MG63 (cell line): ENCODE data around the gene CLIP3. TPM values are rescaled to one million over a fixed set of nuclear protein-coding genes. Genes with fewer than 3 reads are reported as not detected.
"Not testable (repeated sequence)": the region's sequence is repeated elsewhere in the genome, so short reads cannot be mapped to it uniquely, and the experiment has no call there.

Experiments used
- DNase-seq: peaks from one replicate; pipeline ENCODE4 v3.0.0-alpha.2; 2020
- H3K27me3 ChIP-seq: fragments of 250-450 bp; sonication (Bioruptor Pico); 2 replicates; pipeline ENCODE4 v1.5.1; 2020; ENCODE audit warnings: mild to moderate bottlenecking, moderate library complexity
- H3K36me3 ChIP-seq: fragments of 250-450 bp; sonication (Bioruptor Pico); 2 replicates; pipeline ENCODE4 v1.5.1; 2020; ENCODE audit warnings: mild to moderate bottlenecking, moderate library complexity
- H3K4me3 ChIP-seq: fragments of 250-450 bp; sonication (Bioruptor Pico); 2 replicates; pipeline ENCODE4 v1.5.1; 2020; ENCODE audit warnings: mild to moderate bottlenecking, moderate library complexity
- H3K9me3 ChIP-seq: fragments of 250-450 bp; sonication (Bioruptor Pico); 2 replicates; pipeline ENCODE4 v1.5.1; 2020; ENCODE audit warnings: mild to moderate bottlenecking, moderate library complexity
- total RNA-seq: library from RNA; depleted of rRNA; stranded (reverse); fragments of >200 nt; shearing (Covaris generic); gene quantifications from 2 replicates; pipeline ENCODE4 v1.2.3, GENCODE V29; 2014; ENCODE audit warnings: low replicate concordance; rRNA removed

CLIP3 gene, protein sequence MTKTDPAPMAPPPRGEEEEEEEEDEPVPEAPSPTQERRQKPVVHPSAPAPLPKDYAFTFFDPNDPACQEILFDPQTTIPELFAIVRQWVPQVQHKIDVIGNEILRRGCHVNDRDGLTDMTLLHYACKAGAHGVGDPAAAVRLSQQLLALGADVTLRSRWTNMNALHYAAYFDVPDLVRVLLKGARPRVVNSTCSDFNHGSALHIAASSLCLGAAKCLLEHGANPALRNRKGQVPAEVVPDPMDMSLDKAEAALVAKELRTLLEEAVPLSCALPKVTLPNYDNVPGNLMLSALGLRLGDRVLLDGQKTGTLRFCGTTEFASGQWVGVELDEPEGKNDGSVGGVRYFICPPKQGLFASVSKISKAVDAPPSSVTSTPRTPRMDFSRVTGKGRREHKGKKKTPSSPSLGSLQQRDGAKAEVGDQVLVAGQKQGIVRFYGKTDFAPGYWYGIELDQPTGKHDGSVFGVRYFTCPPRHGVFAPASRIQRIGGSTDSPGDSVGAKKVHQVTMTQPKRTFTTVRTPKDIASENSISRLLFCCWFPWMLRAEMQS
- not detected in 2 replicates for total RNA-seq

DNA sequence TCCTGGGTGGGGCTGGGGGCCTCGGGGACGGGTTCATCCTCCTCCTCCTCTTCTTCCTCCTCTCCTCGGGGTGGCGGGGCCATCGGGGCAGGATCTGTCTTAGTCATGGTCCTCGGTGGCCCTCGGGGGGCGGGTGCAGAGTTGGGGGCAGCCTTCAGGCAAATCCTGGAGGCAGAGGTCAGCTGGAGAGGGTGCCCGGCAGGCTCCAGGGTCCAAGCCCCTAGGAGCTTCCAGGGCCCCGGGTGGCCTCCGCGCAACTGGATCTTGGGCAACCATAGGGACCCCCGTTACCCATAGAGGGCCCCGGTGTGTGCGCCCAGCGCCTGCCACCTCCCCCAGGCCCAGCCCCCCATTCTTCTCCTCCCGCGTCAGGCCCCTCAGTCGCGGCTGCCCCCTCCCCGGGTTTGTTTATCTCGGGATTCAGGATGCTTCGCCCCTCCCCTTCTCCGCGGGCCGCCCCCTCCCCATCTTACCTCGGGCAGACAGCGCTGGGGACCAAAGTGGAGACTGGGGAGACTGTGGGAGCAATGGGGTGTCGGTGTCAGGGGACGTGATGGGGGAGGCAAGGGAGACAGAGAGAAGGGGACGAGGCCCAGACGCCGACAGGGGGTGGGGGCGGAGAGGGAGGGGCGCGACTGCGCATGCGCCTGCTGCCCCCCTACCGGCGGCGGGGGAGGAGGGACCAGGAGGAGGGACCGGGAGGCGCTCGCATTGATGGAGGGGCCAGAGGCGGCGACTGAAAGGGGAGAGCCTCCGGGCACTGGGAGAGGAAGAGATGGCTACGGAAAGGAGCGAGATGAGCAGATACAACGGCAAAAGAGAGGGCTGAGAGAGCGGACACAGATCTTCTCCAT, at the start of gene CLIP3:
Gene CLIP3 (minus strand): TSS at position 623 of the 854 bp plus-strand sequence. CDS start 516 bp downstream, at position 107.
- no peak within 1 kb of the TSS for H3K4me3 ChIP-seq
- DNase-seq, result no peak

DNA sequence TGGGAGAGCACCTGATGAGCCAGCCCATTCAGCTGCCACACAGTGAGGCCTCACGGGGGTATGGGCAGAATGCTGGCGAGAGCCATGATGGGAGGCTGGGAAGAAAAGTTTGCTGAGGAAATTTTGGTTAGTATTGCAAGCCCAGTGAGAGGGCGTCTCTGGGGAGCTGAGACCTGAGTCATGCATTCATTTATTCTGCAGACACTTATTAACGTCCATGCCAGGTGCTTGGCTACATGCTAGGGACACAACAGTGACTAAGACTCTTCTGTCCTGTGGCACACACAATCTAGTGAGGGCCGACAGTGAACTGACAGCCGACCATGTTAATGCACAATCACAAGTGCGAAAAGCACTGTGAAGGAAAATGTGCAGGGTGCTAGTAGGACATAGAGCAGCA, 49.2 kb upstream of the CLIP3 start:
- DNase-seq, result no peak
- Histone ChIP-seq H3K9me3 (no peaks in the 10 kb centered on the region), H3K27me3 (no peaks in the 10 kb centered on the region), H3K4me3 (no peak overlapping the region), H3K36me3 (peaks cover 59% of the 10 kb centered on the region)

More for the DNA sequence above, at the start of gene CLIP3:
- Histone ChIP-seq H3K27me3 (no peaks in the 10 kb centered on the region), H3K9me3 (no peaks in the 10 kb centered on the region), H3K36me3 (no peaks in the 10 kb centered on the region; the same call in 1 of the 2 replicates)

DNA sequence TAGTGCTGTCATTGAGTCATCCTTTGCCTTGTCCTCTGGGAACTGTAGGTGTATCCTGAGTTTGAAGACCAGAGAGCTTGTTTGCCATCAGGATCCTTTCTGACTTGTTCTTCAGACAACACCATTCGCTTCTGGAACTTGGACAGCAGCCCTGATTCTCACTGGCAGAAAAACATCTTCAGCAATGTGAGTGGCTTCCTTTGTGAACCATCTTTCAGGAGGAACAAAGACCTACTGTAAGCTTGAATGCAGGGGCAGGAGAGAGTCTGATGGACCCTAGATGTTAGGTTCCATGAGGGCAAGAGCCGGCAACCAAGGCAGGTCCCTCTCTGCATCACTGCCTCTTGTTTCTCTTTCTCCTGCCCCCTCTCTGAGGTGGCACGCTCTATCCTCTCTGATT, 48.7 kb upstream of the CLIP3 start:
- no peaks in the 10 kb centered on the region for H3K27me3 ChIP-seq
- peaks cover 54% of the 10 kb centered on the region for H3K36me3 ChIP-seq
- no peak overlapping the region for H3K4me3 ChIP-seq
- no peak for DNase-seq
- H3K9me3 ChIP-seq, result no peaks in the 10 kb centered on the region

DNA sequence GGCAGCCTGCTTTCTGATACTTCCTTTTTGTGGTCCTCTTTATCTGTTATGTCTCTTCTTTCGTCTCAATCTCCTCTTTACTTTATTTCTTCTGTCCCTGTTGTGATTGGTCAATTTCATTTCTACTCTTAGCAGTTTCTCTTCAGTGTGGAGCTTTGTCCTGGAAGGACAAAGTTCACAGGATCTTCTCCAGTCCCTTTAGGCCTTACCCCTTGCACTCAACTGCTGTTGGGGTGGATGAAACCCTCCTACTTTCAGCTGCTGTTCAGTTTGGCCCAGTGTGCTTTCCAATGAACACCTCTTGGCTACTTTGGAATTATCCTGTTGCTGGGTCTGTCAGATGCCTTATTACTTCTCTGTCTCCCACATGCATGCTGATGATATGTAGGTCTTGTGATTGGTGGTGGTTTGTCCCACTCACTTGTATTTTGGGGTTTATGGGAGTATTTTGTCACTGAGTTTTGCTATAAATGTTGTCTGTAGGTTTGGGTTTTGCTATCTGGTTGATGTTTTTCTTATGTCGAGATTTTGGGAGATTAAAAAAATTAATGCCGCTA, 46.8 kb upstream of the CLIP3 start:
- DNase-seq, result no peak
- Histone ChIP-seq H3K27me3 (no peaks in the 10 kb centered on the region), H3K36me3 (peaks cover 49% of the 10 kb centered on the region), H3K9me3 (no peaks in the 10 kb centered on the region), H3K4me3 (no peak overlapping the region)

DNA sequence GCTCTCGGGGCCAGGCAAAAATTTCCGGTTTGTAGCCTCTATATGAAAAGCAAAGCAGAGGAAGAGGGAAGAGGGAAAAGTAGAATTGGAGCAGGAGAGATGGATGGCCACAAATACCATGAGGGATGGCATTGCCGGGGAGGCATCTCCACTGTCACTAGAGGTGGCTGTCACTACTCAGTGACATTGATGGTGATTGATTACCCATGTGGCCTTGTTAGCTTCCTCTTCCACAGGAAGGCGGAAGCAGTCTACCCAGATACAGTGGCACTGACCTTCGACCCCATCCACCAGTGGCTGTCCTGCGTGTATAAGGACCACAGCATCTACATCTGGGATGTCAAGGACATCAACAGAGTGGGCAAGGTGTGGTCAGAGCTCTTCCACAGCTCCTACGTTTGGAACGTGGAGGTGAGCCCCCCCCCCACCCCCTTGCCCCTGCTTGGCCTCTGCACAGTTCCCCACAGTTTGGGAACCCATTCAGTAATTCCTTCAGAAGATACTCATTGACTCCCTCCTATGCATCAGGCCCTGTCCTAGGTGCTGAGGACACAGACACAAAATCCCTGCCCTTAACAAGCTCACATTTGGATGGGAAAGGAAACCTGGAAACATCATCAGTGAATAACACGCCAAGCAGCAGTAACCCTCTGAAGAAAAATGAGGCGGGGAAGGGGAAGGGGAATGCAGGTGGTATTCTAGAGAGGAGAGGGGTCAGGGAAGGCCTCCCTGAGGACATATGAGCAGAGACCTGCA, 40.6 kb upstream of the CLIP3 start:
- peaks cover 35% of the 10 kb centered on the region for H3K36me3 ChIP-seq
- no peaks in the 10 kb centered on the region for H3K9me3 ChIP-seq
- no peak overlapping the region for H3K4me3 ChIP-seq
- no peaks in the 10 kb centered on the region for H3K27me3 ChIP-seq
- no peak for DNase-seq

DNA sequence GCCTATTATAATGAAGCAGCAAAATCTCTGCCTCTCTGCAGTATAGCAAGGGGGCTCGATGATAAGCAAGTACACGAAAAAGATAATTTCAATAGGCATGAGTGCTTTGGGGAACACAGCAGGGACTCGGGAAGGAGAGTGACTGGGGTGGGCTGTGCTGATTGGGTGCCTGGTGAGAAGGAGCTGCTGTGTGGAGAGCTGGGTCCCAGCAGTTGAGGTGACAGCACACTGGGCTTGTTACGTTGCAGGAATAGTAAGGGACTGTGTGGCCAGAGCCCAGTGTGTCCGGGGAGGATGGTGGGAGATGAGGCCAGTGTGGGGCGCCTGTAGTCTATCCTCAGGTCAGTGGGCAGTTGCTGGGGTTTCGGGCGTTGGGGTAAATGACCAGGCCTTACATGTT, 39.4 kb upstream of the CLIP3 start:
- Histone ChIP-seq H3K4me3 (no peak overlapping the region), H3K36me3 (peaks cover 43% of the 10 kb centered on the region), H3K27me3 (no peaks in the 10 kb centered on the region), H3K9me3 (no peaks in the 10 kb centered on the region)
- no peak for DNase-seq

DNA sequence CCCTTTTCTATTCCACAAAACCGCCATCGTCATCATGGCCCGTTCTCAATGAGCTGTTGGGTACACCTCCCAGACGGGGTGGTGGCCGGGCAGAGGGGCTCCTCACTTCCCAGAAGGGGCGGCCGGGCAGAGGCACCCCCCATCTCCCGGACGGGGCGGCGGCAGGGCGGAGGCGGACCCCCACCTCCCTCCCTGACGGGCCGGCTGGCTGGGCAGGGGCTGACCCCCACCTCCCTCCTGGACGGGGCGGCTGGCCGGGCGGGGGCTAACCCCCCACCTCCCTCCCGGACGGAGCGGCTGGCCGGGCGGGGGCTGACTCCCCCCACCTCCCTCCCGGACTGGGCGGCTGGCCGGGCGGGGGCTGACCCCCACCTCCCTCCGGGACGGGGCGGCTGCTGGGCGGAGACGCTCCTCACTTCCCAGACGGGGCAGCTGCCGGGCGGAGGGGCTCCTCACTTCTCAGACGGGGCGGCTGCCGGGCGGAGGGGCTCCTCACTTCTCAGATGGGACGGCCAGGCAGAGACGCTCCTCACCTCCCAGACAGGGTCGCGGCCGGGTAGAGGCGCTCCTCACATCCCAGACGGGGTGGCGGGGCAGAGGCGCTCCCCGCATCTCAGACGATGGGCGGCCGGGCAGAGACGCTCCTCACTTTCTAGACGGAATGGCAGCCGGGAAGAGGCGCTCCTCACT, 36.3 kb upstream of the CLIP3 start:
- not testable (repeated sequence) for H3K27me3 ChIP-seq, H3K9me3 ChIP-seq, H3K4me3 ChIP-seq, DNase-seq
- H3K36me3 ChIP-seq, result peaks cover 53% of the 10 kb centered on the region

DNA sequence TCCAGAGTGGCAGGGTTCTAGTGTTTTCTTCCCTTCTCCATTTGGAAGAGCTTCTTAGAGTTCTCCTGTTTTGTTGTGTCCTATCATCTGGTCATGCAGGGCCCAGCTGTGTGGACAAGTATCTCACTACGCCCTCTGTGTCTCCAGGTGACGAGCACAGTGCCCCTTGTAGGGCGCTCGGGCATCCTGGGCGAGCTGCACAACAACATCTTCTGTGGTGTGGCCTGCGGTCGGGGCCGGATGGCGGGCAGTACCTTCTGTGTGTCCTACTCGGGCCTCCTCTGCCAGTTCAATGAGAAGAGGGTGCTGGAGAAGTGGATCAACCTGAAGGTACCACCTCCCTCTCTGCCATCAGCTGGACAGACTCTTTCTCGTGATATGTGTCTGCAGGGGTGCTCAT, 35.0 kb upstream of the CLIP3 start:
- no peaks in the 10 kb centered on the region for H3K27me3 ChIP-seq
- no peak for DNase-seq
- peaks cover 49% of the 10 kb centered on the region for H3K36me3 ChIP-seq
- no peak overlapping the region for H3K4me3 ChIP-seq
- H3K9me3 ChIP-seq, result no peaks in the 10 kb centered on the region

DNA sequence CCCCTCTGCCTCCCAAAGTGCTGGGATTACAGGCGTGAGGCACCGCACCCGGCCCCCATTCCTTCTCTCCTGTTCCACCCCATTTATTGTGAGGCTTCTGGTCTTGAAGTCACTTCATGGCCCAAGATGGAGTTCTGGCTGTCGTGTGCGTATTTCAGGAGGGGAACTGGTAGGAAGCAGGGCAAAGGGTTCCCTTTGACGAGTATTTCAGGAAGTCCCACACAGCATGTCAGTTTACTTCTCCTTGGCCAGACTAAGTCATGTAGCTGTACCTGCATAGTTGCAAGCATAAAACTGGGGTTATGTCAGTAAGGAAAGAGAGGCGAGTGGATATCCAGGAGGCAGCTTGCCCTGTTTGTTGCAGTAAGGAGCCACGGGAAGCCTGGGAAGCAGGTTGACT, 32.2 kb upstream of the CLIP3 start:
- Histone ChIP-seq H3K27me3 (no peaks in the 10 kb centered on the region), H3K36me3 (peaks cover 48% of the 10 kb centered on the region), H3K4me3 (no peak overlapping the region), H3K9me3 (no peaks in the 10 kb centered on the region)
- no peak for DNase-seq

DNA sequence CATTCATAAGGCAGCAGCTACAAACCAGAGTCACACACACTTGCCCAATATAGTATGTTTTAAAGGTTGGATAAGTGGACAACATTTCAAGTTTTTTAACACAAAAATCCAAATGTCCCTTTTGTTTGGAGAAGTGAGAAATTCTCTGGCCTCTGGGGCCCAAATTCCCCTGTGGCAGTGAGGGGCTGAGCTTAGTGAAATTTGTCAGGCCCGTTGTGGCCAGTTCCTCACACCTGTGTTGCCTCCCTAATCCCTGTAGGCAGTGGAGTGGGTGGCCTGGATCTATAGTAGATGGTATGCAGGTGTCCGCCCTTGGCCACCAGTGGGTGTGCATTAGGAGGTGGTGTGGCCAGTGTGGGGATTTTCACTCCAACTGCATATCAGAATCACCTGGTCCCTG, 28.7 kb upstream of the CLIP3 start:
- Histone ChIP-seq H3K9me3 (no peaks in the 10 kb centered on the region), H3K36me3 (peaks cover 43% of the 10 kb centered on the region), H3K27me3 (no peaks in the 10 kb centered on the region), H3K4me3 (no peak overlapping the region)
- DNase-seq, result no peak

DNA sequence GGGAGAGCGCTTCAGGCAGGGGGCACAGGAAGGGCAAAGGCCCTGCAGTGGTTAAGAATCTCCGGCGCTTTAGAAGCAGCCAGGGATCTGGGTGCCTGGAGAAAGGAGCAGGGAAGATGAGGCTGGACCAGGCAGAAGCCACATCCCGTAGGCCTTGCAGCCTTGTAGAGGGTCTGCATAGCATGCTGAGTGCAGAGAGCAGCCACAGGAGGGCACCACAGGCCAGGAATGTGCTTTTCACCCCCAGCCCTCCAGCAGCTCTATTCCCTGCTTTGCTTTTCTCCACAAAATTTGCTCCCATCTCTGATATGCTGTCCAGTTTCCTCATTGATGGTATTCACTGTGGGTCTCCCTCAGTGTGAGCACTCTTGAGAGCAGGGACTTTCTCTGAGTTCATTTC, 27.8 kb upstream of the CLIP3 start:
- DNase-seq, result peak; percentile 30
- Histone ChIP-seq H3K4me3 (no peak overlapping the region), H3K27me3 (no peaks in the 10 kb centered on the region), H3K9me3 (no peaks in the 10 kb centered on the region), H3K36me3 (peaks cover 35% of the 10 kb centered on the region)

DNA sequence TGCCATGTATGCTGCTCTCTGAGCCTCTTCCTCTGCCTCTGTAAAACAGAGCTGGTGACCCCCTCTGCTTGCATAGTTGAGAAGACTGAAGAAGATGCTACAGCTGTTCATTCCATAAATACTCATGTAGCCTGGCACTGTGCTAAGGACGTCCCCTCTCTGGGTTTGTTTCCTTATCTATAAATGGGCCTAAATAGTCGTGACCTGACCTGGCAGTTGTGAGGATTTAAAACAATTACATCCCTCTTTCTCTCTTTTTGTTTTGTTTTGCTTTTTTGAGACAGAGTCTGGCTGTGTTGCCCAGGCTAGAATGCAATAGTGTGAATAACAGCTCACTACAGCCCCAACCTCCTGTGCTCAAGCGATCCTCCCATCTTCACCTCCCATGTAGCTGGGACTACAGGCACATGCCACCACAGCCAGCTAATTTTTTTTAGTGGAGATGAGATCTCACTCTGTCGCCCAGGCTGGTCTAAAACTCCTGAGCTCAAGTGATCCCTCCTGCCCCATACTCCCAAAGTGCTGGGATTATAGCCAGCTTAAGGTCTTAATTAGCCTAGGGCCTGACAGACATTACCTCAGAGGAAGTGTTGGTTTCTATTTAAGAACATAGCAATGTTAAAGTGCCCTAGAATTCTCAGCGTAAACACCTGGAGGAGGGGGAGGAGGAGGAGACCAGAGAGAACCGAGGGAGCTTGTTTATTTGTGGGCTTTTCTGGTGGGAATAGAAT, 26.7 kb upstream of the CLIP3 start:
- DNase-seq, result no peak
- H3K36me3 ChIP-seq, result peaks cover 31% of the 10 kb centered on the region

DNA sequence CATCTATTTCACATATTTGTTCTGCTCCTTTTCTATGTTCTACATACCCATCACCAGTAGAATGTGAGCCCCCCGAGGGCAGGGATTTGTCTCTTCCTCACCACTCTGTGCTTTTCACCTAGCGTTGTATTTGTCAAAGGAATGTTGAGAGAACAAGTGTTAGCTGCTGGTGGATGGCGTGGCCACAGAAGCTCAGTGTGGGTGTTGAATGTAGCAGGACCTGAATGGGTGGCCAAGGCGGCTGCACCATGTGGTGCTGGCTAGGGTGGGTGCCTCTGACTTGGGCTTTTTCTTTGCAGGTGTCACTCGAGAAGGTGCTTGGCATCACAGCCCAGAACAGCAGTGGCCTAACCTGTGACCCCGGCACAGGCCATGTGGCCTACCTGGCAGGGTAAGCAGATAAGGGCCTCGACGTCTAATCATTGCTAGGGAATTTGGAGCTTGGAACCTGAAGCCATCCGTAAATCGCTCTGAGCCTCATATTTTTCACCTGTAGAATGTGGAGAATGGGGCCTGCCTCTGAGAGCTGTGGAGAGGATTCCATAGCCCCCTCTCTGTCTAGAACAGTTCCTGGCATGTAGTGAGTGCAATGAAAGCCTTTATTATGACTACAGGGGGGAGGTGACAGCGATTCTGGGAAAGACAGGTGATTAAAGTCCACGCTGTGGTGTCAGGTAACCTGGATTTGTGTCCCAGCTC, 26.0 kb upstream of the CLIP3 start:
- H3K36me3 ChIP-seq, result peaks cover 28% of the 10 kb centered on the region

More for the DNA sequence above, 26.7 kb upstream of the CLIP3 start:
- H3K27me3 ChIP-seq, result no peaks in the 10 kb centered on the region
- H3K9me3 ChIP-seq, result no peaks in the 10 kb centered on the region
- no peak overlapping the region for H3K4me3 ChIP-seq

DNA sequence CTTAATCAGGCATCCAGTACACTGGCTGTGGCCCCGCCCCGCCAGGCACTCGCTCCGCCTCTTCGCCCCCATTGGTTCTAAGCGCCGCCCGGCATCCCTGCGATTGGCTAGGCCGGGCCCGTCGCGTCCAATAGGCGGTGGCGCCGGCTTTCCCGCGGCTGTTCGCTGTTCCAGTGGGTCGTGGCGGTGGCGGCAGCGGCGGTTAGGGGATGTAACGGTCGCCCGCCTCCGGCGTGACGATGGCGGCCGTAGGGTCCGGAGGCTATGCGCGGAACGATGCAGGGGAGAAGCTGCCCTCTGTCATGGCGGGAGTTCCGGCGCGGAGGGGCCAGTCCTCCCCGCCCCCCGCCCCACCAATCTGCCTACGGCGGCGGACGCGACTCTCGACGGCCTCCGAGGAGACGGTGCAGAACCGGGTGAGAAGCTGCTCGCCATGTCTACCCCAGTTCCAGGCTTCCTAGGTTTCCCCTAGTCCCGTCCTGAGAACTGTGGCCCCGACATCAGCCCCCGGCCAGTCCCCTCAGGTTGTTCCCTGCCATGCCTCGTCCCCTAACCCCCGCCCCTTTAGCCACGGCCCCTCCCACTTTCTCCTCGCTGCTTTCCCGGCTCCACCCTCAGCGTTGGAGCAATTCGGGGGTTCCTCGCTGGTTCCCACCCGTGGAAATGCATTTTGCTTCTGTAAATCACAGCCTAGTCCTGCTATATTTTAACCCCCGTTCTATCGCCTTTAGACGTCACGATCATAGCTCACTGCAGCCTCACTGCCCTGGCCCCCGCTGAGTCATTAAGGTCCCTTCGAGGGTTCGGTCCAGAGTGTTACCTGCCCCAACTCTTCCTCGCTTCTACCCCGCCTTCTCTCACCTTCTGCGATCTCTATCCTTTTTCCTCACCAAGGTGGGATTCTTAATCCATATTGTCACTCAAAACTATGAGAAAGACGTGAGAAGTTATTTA, 22.3 kb upstream of the CLIP3 start, which contains the start of gene WDR62:
Gene WDR62 (plus strand): TSS at position 165 of the 954 bp plus-strand sequence. CDS start 75 bp downstream, at position 240.
- Histone ChIP-seq H3K4me3 (peak within 1 kb of the TSS; percentile 61), H3K27me3 (no peaks in the 10 kb centered on the region), H3K9me3 (no peaks in the 10 kb centered on the region), H3K36me3 (peaks cover 12% of the 10 kb centered on the region)
- peak; percentile 96 for DNase-seq

More for the DNA sequence above, 26.0 kb upstream of the CLIP3 start:
- H3K9me3 ChIP-seq, result no peaks in the 10 kb centered on the region
- no peaks in the 10 kb centered on the region for H3K27me3 ChIP-seq
- no peak for DNase-seq
- no peak overlapping the region for H3K4me3 ChIP-seq
